Gastrocnemius medialis (tissue), 4 donors: Measurements from ENCODE around the gene LPCAT2. TPM values are rescaled to one million over a fixed set of nuclear protein-coding genes. Genes with fewer than 3 reads are reported as not detected.

Experiments used
- ATAC-seq, 2 donors: fragments of 150-250 bp; one replicate each; pipeline ENCODE4 v1.9.1; 2016
- DNase-seq, 2 donors: peaks; one replicate each; pipeline ENCODE4 v3.0.0-alpha.2; 2019
- H3K27ac ChIP-seq, 4 donors: fragments of 200-600 bp; sonication (generic); 1 replicate in 1 of 4; 2 replicates in 3 of 4; pipeline ENCODE4 v1.5.1; 2016 to 2018; ENCODE audit warnings: mild to moderate bottlenecking in 2 of 4, moderate library complexity in 1 of 4
- H3K27me3 ChIP-seq, 3 donors: fragments of 200-600 bp; sonication (generic) in 2 of 3; 1 replicate in 1 of 3; 2 replicates in 2 of 3; pipeline versions ENCODE4 v1.5.1 to v1.6.0; 2016 to 2019; ENCODE audit warnings: mild to moderate bottlenecking in 1 of 3, moderate library complexity in 1 of 3
- H3K36me3 ChIP-seq, 2 donors: fragments of 200-600 bp; sonication (generic) in 1 of 2; one replicate each; pipeline ENCODE4 v1.5.1; 2017 to 2018
- H3K4me1 ChIP-seq, 2 donors: fragments of 200-600 bp; sonication (generic) in 1 of 2; one replicate each; pipeline ENCODE4 v1.5.1; 2016 to 2017; ENCODE audit warnings: mild to moderate bottlenecking in 2 of 2
- H3K4me3 ChIP-seq, 4 donors: fragments of 200-600 bp; sonication (generic) in 3 of 4; 1 replicate in 1 of 4; 2 replicates in 3 of 4; pipeline ENCODE4 v1.5.1; 2016 to 2019; ENCODE audit warnings: mild to moderate bottlenecking in 2 of 4
- H3K9me3 ChIP-seq, 3 donors: fragments of 200-600 bp; sonication (generic) in 2 of 3; 1 replicate in 1 of 3; 2 replicates in 2 of 3; pipeline ENCODE4 v1.5.1; 2016 to 2019
- POLR2A ChIP-seq, 2 donors: fragments of 450-650 bp; IDR thresholded peaks; one replicate each; pipeline ENCODE4 v1.6.1; 2017; ENCODE audit warnings: antibody characterized with exemption in 2 of 2, mild to moderate bottlenecking in 2 of 2, moderate library complexity in 2 of 2
- in situ Hi-C, 4 donors: fragments of 200-750 bp; cut with MboI; loops; one replicate each; pipeline versions ENCODE4 v1.15.0 to v1.8.0; 2017; ENCODE audit warnings: low sequenced_read_pairs in 4 of 4
- intact Hi-C: fragments of 100-400 bp; cut with DNase I; formaldehyde crosslinking; loops from one replicate; pipeline ENCODE4 v1.15.1; 2023; ENCODE audit warnings: low total_unique reads
- total RNA-seq, 4 donors: library from RNA; depleted of rRNA; stranded (reverse); fragments of >200 nt; gene quantifications; one replicate each; pipeline versions ENCODE4 v1.1.0 to v1.2.3, GENCODE V29; 2016
- TF ChIP-seq, protein P1 (sequence below), 5 experiments: fragments of 450-650 bp in 3 of 5; fragments of 200-600 bp in 2 of 5; sonication (generic) in 2 of 5; IDR thresholded peaks in 4 of 5; conservative IDR thresholded peaks in 1 of 5; 1 replicate in 4 of 5; 2 replicates in 1 of 5; pipeline ENCODE4 v1.5.1; 2016 to 2019; ENCODE audit warnings: antibody characterized with exemption in 5 of 5, mild to moderate bottlenecking in 3 of 5, moderate library complexity in 3 of 5

LPCAT2 gene
- total RNA-seq, 4 donors from 2014 or later, result 1.2 to 6.7 (median 4.7) TPM

DNA sequence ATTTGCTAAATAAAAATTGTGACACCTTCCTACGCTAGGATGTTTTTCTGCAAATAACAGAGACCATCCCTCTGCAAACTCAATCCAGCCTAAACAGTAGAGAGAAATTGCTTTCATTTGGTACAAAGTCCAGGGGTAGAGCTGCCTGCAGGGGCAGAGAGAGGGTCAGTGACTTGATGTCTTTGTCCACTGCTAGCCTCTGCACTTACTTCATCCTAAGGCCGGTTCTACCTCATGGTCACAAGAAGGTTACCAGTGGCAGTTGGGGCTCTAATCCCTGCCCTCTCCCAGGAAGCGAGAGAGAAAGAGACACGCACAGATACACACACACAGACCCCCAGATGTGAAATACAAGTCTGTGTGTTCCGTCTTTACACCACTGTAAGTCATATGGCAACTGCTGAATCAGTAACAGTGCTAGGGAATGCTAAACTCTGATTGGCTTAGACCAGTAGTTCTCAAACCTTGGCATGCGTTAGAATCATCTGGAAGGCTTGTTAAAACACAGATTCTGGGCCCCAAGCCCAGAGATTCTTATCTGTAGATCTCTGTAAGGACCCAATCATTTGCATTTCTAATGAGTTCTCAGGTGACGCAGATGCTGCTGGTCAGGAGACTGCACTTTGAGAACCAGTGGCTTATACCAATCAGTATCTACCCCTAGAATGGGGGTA, 13.1 kb upstream of the LPCAT2 start:
- H3K36me3 ChIP-seq, result no peaks in the 10 kb centered on the region
- ATAC-seq (no peak), DNase-seq (no peak)
- no peaks in the 10 kb centered on the region for H3K9me3 ChIP-seq
- H3K27me3 ChIP-seq, result no peaks in the 10 kb centered on the region
- in situ Hi-C loops (no loop called here), intact Hi-C loops (loop anchor here (5.0 kb wide), 1 partner anchor 47 kb away; no protein-coding TSS in a partner anchor)
- H3K4me1 ChIP-seq, result peaks cover 4 to 12% of the 10 kb centered on the region in 2 donors
- peak overlapping the region in 1 of 4 donors; percentile 20 for H3K27ac ChIP-seq
- no peak overlapping the region for H3K4me3 ChIP-seq
- TF ChIP-seq, protein P1, sequence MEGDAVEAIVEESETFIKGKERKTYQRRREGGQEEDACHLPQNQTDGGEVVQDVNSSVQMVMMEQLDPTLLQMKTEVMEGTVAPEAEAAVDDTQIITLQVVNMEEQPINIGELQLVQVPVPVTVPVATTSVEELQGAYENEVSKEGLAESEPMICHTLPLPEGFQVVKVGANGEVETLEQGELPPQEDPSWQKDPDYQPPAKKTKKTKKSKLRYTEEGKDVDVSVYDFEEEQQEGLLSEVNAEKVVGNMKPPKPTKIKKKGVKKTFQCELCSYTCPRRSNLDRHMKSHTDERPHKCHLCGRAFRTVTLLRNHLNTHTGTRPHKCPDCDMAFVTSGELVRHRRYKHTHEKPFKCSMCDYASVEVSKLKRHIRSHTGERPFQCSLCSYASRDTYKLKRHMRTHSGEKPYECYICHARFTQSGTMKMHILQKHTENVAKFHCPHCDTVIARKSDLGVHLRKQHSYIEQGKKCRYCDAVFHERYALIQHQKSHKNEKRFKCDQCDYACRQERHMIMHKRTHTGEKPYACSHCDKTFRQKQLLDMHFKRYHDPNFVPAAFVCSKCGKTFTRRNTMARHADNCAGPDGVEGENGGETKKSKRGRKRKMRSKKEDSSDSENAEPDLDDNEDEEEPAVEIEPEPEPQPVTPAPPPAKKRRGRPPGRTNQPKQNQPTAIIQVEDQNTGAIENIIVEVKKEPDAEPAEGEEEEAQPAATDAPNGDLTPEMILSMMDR (IDR thresholded peaks at IDR 0.05 in 4 of 5, conservative IDR thresholded peaks at IDR 0.05 in 1 of 5), result no peak
- no peak for TF ChIP-seq POLR2A (IDR thresholded peaks at IDR 0.05)

DNA sequence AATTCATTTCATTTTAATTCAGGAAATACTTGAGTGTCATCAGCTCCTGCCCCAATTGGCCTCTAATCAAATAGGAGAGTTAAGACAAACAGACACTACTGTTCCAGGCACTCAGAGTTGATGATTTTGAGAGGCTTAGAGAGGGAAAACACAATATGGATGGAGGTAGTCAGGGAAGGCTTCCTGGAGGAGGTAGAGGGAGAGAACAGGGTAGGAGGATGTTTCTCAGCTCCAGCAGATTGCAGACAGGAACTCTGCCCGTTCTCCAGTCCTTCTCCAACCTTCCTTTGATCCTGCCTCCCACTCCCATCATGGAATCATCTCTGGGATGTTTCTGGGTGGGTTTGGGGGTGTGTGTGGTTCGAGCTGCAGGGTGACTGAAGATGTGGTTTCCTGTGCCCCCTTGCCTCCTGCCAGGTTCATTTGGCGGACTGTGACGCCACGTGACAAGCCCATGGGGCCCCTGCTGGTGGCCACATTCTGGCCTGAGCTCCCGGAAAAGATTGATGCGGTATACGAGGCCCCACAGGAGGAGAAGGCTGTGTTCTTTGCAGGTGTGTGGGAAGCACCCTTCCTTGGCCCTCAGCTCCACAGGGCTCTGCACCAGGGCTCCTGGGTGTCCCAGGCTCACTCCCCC, 12.2 kb upstream of the LPCAT2 start:
- ATAC-seq (no peak), DNase-seq (no peak)
- TF ChIP-seq POLR2A (IDR thresholded peaks at IDR 0.05), result no peak
- Histone ChIP-seq H3K36me3 (no peaks in the 10 kb centered on the region), H3K27ac (no peak overlapping the region), H3K4me1 (peaks cover 6 to 8% of the 10 kb centered on the region in 2 donors), H3K9me3 (no peaks in the 10 kb centered on the region), H3K27me3 (no peaks in the 10 kb centered on the region), H3K4me3 (no peak overlapping the region)
- intact Hi-C loops, result loop anchor here (5.0 kb wide), 1 partner anchor 46 kb away; no protein-coding TSS in a partner anchor
- in situ Hi-C loops, result no loop called here

DNA sequence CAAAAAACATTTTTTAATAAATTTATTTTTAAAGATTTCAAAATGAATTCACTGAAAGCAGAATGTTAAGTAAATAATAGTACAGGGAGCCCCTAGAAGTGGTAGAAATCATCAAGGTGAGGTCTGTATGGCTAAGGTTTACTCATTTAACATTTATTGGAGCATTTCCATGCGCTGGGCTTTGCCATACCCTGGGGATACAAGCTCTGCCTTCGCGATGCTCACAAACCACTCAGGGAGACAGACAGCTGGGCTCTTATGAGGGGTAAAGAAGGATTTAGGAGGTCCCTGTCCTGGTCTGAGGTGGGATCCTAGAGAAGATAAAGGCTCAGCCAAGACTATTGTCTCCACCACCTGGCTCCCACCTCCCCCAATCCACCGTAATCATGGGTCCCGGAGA, 11.3 kb upstream of the LPCAT2 start:
- intact Hi-C loops, result loop anchor here (5.0 kb wide), 1 partner anchor 45 kb away; no protein-coding TSS in a partner anchor
- no peak overlapping the region for H3K27ac ChIP-seq
- DNase-seq (no peak), ATAC-seq (no peak)
- H3K27me3 ChIP-seq, result no peaks in the 10 kb centered on the region
- H3K9me3 ChIP-seq, result no peaks in the 10 kb centered on the region
- in situ Hi-C loops, result no loop called here
- H3K4me3 ChIP-seq, result no peak overlapping the region
- H3K4me1 ChIP-seq, result peaks cover 13 to 16% of the 10 kb centered on the region in 2 donors
- no peak for TF ChIP-seq POLR2A (IDR thresholded peaks at IDR 0.05)
- TF ChIP-seq, protein P1 (IDR thresholded peaks at IDR 0.05 in 4 of 5, conservative IDR thresholded peaks at IDR 0.05 in 1 of 5), result no peak
- H3K36me3 ChIP-seq, result no peaks in the 10 kb centered on the region

DNA sequence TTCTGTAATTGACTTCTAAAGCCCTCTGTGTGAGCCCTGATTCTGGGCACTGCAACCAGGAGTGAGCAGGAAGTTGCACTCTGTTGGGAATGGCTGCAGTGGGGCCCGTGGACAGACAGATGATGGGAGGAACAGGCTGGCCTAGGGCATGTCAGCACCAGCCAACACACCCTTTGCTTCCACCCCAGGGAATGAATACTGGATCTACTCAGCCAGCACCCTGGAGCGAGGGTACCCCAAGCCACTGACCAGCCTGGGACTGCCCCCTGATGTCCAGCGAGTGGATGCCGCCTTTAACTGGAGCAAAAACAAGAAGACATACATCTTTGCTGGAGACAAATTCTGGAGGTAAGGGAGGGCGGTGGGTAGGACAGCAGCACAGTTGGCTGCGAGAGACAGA, 10.8 kb upstream of the LPCAT2 start:
- no peaks in the 10 kb centered on the region for H3K9me3 ChIP-seq
- H3K27me3 ChIP-seq, result no peaks in the 10 kb centered on the region
- no peak overlapping the region for H3K4me3 ChIP-seq
- H3K27ac ChIP-seq, result no peak overlapping the region
- no peak for ATAC-seq
- TF ChIP-seq, protein P1 (IDR thresholded peaks at IDR 0.05 in 4 of 5, conservative IDR thresholded peaks at IDR 0.05 in 1 of 5), result no peak
- TF ChIP-seq POLR2A (IDR thresholded peaks at IDR 0.05), result no peak
- intact Hi-C loops (loop anchor here (5.0 kb wide), 1 partner anchor 44 kb away; no protein-coding TSS in a partner anchor), in situ Hi-C loops (no loop called here)
- no peaks in the 10 kb centered on the region for H3K36me3 ChIP-seq
- DNase-seq, result no peak
- H3K4me1 ChIP-seq, result peaks cover 19% of the 10 kb centered on the region in 2 donors

DNA sequence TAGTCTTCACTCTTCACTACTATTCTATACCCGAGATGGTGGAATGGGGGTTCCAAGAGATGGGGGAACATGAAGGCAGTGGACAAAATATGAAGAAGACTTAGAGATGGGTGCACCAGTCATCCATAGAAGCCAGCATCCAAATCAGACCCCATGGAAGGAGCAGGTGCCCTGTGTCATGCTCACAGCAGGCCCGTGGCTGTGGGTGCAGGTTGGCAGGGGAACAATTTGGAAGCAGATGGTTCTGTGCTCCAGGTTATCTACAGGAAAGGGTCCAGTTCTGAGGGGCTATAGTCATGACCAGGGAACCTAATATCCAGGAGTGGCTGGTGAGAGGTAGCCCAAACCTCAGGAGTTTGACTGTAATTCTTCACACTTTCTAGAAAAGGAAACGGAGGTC, 9.6 kb upstream of the LPCAT2 start:
- intact Hi-C loops, result loop anchor here (5.0 kb wide), 1 partner anchor 43 kb away; no protein-coding TSS in a partner anchor
- Histone ChIP-seq H3K27me3 (no peaks in the 10 kb centered on the region), H3K27ac (no peak overlapping the region), H3K4me3 (no peak overlapping the region), H3K9me3 (no peaks in the 10 kb centered on the region), H3K4me1 (peaks cover 21 to 26% of the 10 kb centered on the region in 2 donors), H3K36me3 (peaks cover 0 to 10% of the 10 kb centered on the region in 2 donors)
- DNase-seq (no peak), ATAC-seq (no peak)
- TF ChIP-seq, protein P1 (IDR thresholded peaks at IDR 0.05 in 4 of 5, conservative IDR thresholded peaks at IDR 0.05 in 1 of 5), result no peak
- in situ Hi-C loops, result no loop called here
